HepG2 (cell line): ENCODE measurements around the gene APOBEC3B. TPM values are rescaled to one million over a fixed set of nuclear protein-coding genes. Genes with fewer than 3 reads are reported as not detected.

Experiments used
- ARNTL ChIP-seq: sonication (generic); formaldehyde crosslinking; IDR thresholded peaks from 2 replicates; pipeline ENCODE4 v1.4.0; 2020; ENCODE audit warnings: mild to moderate bottlenecking, missing genetic modification reagents
- DDIT3 ChIP-seq: sonication (generic); formaldehyde crosslinking; IDR thresholded peaks from 2 replicates; pipeline ENCODE4 v1.4.0; 2020; ENCODE audit warnings: mild to moderate bottlenecking, missing genetic modification reagents
- DNMT1 ChIP-seq: sonication (generic); formaldehyde crosslinking; IDR thresholded peaks from 2 replicates; pipeline ENCODE4 v1.5.1; 2020; ENCODE audit warnings: mild to moderate bottlenecking, missing genetic modification reagents
- DNMT3B ChIP-seq: conservative IDR thresholded peaks from 2 replicates; pipeline ENCODE4 v1.6.1; 2016; ENCODE audit warnings: missing biosample characterization, control low read depth
- GATAD2A ChIP-seq: IDR thresholded peaks from 2 replicates; pipeline ENCODE4 v1.6.1; 2016
- GLMP ChIP-seq: sonication (generic); formaldehyde crosslinking; IDR thresholded peaks from 2 replicates; pipeline ENCODE4 v1.9.0; 2021; ENCODE audit warnings: missing genetic modification reagents, mild to moderate bottlenecking, borderline replicate concordance
- HDAC1 ChIP-seq: sonication (generic); formaldehyde crosslinking; IDR thresholded peaks from 2 replicates; pipeline ENCODE4 v1.5.1; 2020; ENCODE audit warnings: mild to moderate bottlenecking, missing genetic modification reagents
- HDAC2 ChIP-seq: sonication (generic); formaldehyde crosslinking; IDR thresholded peaks from 2 replicates; pipeline ENCODE4 v1.4.0; 2020; ENCODE audit warnings: missing genetic modification reagents
- HNF4A ChIP-seq: sonication (generic); formaldehyde crosslinking; IDR thresholded peaks from 2 replicates; pipeline ENCODE4 v1.4.0; 2020; ENCODE audit warnings: missing genetic modification reagents
- HNRNPH1 ChIP-seq: fragments of 200-400 bp; formaldehyde crosslinking; optimal IDR thresholded peaks from 2 replicates; pipeline ENCODE3; 2017; ENCODE audit warnings: mild to moderate bottlenecking, low read depth, low read length
- LCORL ChIP-seq, 2 experiments: fragments of 450-650 bp in 1 of 2; sonication (generic) in 1 of 2; formaldehyde crosslinking in 1 of 2; IDR thresholded peaks; 2 replicates each; pipeline versions ENCODE4 v1.5.0 to v1.6.1; 2017 to 2020; ENCODE audit warnings: antibody characterized with exemption in 1 of 2, missing genetic modification reagents in 1 of 2
- MNT ChIP-seq: fragments of 450-650 bp; IDR thresholded peaks from 2 replicates; pipeline ENCODE4 v1.6.1; 2016
- PCBP2 ChIP-seq: fragments of 200-400 bp; formaldehyde crosslinking; optimal IDR thresholded peaks from 2 replicates; pipeline ENCODE3; 2018; ENCODE audit warnings: low read length, low read depth; ENCODE audit not compliant: poor library complexity, severe bottlenecking
- POLR2AphosphoS2 ChIP-seq: IDR thresholded peaks from 2 replicates; pipeline ENCODE4 v1.6.1; 2011; ENCODE audit warnings: low read depth, low read length, improper control_type of control experiment
- SP5 ChIP-seq: IDR thresholded peaks from 2 replicates; pipeline ENCODE4 v1.6.1; 2016; ENCODE audit warnings: low read depth, borderline replicate concordance
- TCF7 ChIP-seq: sonication (generic); IDR thresholded peaks from 2 replicates; pipeline ENCODE4 v1.6.1; 2016; ENCODE audit warnings: antibody characterized with exemption, low read depth
- ZBTB7A ChIP-seq: sonication (generic); formaldehyde crosslinking; IDR thresholded peaks from 2 replicates; pipeline ENCODE4 v1.8.0; 2022; ENCODE audit warnings: mild to moderate bottlenecking, missing genetic modification reagents
- ZFP1 ChIP-seq: IDR thresholded peaks from 2 replicates; pipeline ENCODE4 v1.6.1; 2016
- ZNF292 ChIP-seq: sonication (generic); formaldehyde crosslinking; IDR thresholded peaks from 2 replicates; pipeline ENCODE4 v1.8.1; 2022; ENCODE audit warnings: mild to moderate bottlenecking, low read depth, missing genetic modification reagents, borderline replicate concordance
- ZNF350 ChIP-seq: sonication (generic); formaldehyde crosslinking; IDR thresholded peaks from 2 replicates; pipeline ENCODE4 v1.4.0; 2020; ENCODE audit warnings: mild to moderate bottlenecking, low read depth, missing genetic modification reagents, borderline replicate concordance
- ZNF713 ChIP-seq: sonication (generic); formaldehyde crosslinking; IDR thresholded peaks from 2 replicates; pipeline ENCODE4 v1.4.0; 2020; ENCODE audit warnings: mild to moderate bottlenecking, missing genetic modification reagents
- ZNF780A ChIP-seq: sonication (generic); formaldehyde crosslinking; IDR thresholded peaks from 2 replicates; pipeline ENCODE4 v1.8.0; 2022; ENCODE audit warnings: mild to moderate bottlenecking, missing genetic modification reagents, moderate library complexity
- polyA plus RNA-seq, 8 experiments: library from polyadenylated mRNA; depleted of rRNA in 3 of 8; stranded (reverse) in 7 of 8; unstranded in 1 of 8; fragments of >200 nt; fragmentation: Illumina TruSeq in 4 of 8; extraction: Trizol in 4 of 8; gene quantifications; 2 replicates each; pipeline versions ENCODE4 v1.2.1 to v1.2.3, GENCODE V29; 2011 to 2016; ENCODE audit warnings: low read depth in 4 of 8, missing spikeins in 1 of 8, mixed read lengths in 1 of 8; ENCODE audit not compliant: insufficient read depth in 1 of 8
- total RNA-seq, 5 experiments: library from RNA; depleted of rRNA; stranded (reverse); fragments of >200 nt; fragmentation: Illumina TruSeq; extraction: Trizol; gene quantifications; 2 replicates each; pipeline ENCODE4 v1.2.3, GENCODE V29; 2016; ENCODE audit warnings: low read depth in 1 of 5
- TF ChIP-seq, protein P1 (sequence below): sonication (generic); formaldehyde crosslinking; IDR thresholded peaks from 2 replicates; pipeline ENCODE4 v1.4.0; 2020; ENCODE audit warnings: missing genetic modification reagents
- TF ChIP-seq, protein P2 (sequence below): sonication (generic); formaldehyde crosslinking; IDR thresholded peaks from 2 replicates; pipeline ENCODE4 v1.4.0; 2020; ENCODE audit warnings: missing genetic modification reagents

APOBEC3B gene
- total and polyA plus RNA-seq, 2 of the 13 experiments (the other 11 are each of a cell fraction or from before 2014, with no cell fraction given) = 6.7 to 8.8 TPM

GRCh38 chr22:38963872-38964271 is 18.3 kb upstream of the APOBEC3B start (continued):
- TF ChIP-seq, protein P1, sequence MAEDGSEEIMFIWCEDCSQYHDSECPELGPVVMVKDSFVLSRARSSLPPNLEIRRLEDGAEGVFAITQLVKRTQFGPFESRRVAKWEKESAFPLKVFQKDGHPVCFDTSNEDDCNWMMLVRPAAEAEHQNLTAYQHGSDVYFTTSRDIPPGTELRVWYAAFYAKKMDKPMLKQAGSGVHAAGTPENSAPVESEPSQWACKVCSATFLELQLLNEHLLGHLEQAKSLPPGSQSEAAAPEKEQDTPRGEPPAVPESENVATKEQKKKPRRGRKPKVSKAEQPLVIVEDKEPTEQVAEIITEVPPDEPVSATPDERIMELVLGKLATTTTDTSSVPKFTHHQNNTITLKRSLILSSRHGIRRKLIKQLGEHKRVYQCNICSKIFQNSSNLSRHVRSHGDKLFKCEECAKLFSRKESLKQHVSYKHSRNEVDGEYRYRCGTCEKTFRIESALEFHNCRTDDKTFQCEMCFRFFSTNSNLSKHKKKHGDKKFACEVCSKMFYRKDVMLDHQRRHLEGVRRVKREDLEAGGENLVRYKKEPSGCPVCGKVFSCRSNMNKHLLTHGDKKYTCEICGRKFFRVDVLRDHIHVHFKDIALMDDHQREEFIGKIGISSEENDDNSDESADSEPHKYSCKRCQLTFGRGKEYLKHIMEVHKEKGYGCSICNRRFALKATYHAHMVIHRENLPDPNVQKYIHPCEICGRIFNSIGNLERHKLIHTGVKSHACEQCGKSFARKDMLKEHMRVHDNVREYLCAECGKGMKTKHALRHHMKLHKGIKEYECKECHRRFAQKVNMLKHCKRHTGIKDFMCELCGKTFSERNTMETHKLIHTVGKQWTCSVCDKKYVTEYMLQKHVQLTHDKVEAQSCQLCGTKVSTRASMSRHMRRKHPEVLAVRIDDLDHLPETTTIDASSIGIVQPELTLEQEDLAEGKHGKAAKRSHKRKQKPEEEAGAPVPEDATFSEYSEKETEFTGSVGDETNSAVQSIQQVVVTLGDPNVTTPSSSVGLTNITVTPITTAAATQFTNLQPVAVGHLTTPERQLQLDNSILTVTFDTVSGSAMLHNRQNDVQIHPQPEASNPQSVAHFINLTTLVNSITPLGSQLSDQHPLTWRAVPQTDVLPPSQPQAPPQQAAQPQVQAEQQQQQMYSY (CRISPR knock-in tag) = no peak
- no peak for TF ChIP-seq ZBTB7A (CRISPR knock-in tag)
- no peak for TF ChIP-seq ZFP1 (CRISPR knock-in tag)
- TF ChIP-seq HNRNPH1 = no peak
- TF ChIP-seq TCF7 = no peak
- TF ChIP-seq DNMT3B (CRISPR knock-in tag) = no peak
- TF ChIP-seq HDAC1 (CRISPR knock-in tag) = no peak
- TF ChIP-seq DDIT3 (CRISPR knock-in tag) = no peak
- peak; percentile 63; the same call in 1 of the 2 replicates for TF ChIP-seq SP5 (CRISPR knock-in tag)
- no peak for TF ChIP-seq POLR2AphosphoS2
- TF ChIP-seq HNF4A (CRISPR knock-in tag) = peak; percentile 83
- TF ChIP-seq ZNF713 (CRISPR knock-in tag) = no peak
- 0 out of 2 replicates have a peak, but pooled peaks have one; percentile 14 for TF ChIP-seq ZNF292 (CRISPR knock-in tag)
- TF ChIP-seq, protein P2, sequence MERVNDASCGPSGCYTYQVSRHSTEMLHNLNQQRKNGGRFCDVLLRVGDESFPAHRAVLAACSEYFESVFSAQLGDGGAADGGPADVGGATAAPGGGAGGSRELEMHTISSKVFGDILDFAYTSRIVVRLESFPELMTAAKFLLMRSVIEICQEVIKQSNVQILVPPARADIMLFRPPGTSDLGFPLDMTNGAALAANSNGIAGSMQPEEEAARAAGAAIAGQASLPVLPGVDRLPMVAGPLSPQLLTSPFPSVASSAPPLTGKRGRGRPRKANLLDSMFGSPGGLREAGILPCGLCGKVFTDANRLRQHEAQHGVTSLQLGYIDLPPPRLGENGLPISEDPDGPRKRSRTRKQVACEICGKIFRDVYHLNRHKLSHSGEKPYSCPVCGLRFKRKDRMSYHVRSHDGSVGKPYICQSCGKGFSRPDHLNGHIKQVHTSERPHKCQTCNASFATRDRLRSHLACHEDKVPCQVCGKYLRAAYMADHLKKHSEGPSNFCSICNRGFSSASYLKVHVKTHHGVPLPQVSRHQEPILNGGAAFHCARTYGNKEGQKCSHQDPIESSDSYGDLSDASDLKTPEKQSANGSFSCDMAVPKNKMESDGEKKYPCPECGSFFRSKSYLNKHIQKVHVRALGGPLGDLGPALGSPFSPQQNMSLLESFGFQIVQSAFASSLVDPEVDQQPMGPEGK (CRISPR knock-in tag) = peak; percentile 82
- TF ChIP-seq ARNTL (CRISPR knock-in tag) = peak; percentile 54; the same call in 1 of the 2 replicates
- no peak for TF ChIP-seq GLMP (CRISPR knock-in tag)
- no peak for TF ChIP-seq HDAC2 (CRISPR knock-in tag)
- no peak for TF ChIP-seq PCBP2
- peak; percentile 26; the same call in 1 of the 2 replicates for TF ChIP-seq ZNF350
- no peak for TF ChIP-seq DNMT1 (CRISPR knock-in tag)
- no peak for TF ChIP-seq ZNF780A (CRISPR knock-in tag)
- peak; percentile 40; the same call in 1 of the 2 replicates for TF ChIP-seq GATAD2A
- no peak for TF ChIP-seq LCORL (IDR thresholded peaks at IDR 0.05)
- TF ChIP-seq LCORL (CRISPR knock-in tag; IDR thresholded peaks at IDR 0.05) = peak; percentile 46; the same call in 1 of the 2 replicates
- 0 out of 2 replicates have a peak, but pooled peaks have one; percentile 6 for TF ChIP-seq MNT
